ENCODE data around the gene SEMA4B.

GRCh38 chr15:90223441-90224165 lies 22.5 kb downstream of the SEMA4B start:
- TF ChIP-seq EZH2 (IDR thresholded peaks at IDR 0.05; ENCODE audit: insufficient read depth, poor library complexity, severe bottlenecking), result no peak
- TF ChIP-seq EZH2phosphoT487 (IDR thresholded peaks at IDR 0.05; ENCODE audit: insufficient read depth, low read depth), result no peak

Data from GM23248 (cell line).